ENCODE measurements around the gene RPS3.
"Not testable (repeated sequence)": the region's sequence is repeated elsewhere in the genome, so short reads cannot be mapped to it uniquely, and the experiment has no call there.

The RPS3 gene

GRCh38 chr11:75399344-75400145, at the start of gene RPS3:
Gene RPS3, plus strand, starts transcription at chr11:75399518. Its CDS starts 30 bp downstream, at chr11:75399548.
- peak; percentile 93 to 97 for DNase-seq

GRCh38 chr11:75349521-75350116, 49.7 kb upstream of the RPS3 start:
- DNase-seq = no peak

GRCh38 chr11:75350122-75350742, 49.1 kb upstream of the RPS3 start:
- no peak for DNase-seq

DNA sequence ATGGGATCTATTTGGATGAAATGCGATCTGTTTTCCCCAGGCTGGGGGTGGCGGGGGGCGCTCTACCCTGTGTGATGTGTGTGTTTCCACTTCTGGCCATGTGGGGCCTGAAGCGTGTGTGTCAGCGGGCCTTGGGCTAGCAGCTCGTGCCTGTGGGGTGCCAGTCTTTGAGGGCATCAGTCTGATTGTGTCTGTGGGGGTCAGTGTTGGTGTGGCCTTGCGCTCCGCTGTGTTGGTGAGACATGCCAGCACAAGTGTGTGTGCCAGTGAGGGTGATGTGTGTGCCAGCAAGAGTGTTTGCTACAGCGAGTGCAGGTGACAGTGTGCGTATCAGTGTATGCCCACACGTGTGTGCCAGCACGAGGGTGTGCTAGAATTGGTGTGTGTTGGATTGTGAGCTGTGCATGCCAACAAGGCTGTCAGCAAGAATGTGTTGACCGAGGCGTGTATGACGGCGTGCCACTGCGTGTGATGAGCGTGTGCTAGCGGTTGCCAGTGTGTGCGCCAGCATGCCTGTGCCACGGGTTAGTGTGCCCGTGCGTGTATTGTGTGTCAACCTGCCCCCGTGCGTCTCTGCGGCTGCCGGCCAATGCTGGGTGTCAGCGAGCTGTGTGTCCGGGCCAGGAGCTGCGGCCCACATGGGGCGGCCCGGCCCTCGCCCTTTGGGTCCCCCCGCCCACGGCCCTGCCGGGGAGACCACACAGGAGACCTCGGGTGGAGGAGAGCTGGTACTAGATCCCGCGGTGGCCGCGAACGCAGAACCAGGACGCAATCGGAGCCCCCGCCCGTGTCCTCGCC, 48.4 kb upstream of the RPS3 start:
- DNase-seq = peak in 1 of 2 experiments; percentile 51

DNA sequence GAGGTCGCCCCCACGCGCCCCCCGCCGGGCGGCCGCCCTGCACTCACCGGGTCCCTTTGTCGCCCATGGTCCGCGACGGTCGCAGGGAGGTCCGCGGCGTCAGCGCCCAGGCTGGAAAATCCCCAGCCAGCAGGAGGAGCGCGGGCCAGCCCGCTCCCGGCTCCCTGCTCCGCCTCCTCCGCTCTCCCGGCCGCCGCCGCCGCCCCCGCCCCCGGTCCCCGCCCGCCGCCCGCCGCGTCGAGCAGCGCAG, 47.9 kb upstream of the RPS3 start, which contains the start of gene ARRB1:
TSS of gene ARRB1 (minus strand) at position 121 of the 250 bp plus-strand sequence. CDS start at position 67, 54 bp downstream.
- DNase-seq = peak; percentile 43 to 46

GRCh38 chr11:75351791-75352587, 47.3 kb upstream of the RPS3 start:
- DNase-seq = peak; percentile 41 to 78

- DNase-seq = no peak
These were observed 46.6 kb upstream of the RPS3 start for GRCh38 chr11:75352588-75353206.

- DNase-seq = no peak
These were observed 44.3 kb upstream of the RPS3 start for GRCh38 chr11:75355051-75355450.

- no peak for DNase-seq
These were observed 42.7 kb upstream of the RPS3 start for GRCh38 chr11:75356613-75357012.

DNA sequence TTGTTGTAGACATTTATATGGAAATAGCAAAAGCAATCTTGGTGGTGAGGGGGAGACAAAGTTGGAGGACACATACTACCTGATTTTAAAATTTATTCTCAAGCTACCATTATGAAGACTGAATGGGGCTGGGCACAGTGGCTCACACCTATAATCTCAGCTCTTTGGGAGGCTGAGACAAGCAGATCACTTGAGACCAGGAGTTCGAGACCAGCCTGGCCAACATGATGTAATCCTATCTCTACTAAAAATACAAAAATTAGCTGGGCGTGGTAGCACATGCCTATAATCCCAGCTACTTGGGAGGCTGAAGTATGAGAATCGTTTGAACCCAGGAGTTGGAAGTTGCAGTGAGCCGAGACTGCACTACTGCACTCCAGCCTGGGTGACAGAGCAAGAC, 37.0 kb upstream of the RPS3 start:
- not testable (repeated sequence) for DNase-seq

DNA sequence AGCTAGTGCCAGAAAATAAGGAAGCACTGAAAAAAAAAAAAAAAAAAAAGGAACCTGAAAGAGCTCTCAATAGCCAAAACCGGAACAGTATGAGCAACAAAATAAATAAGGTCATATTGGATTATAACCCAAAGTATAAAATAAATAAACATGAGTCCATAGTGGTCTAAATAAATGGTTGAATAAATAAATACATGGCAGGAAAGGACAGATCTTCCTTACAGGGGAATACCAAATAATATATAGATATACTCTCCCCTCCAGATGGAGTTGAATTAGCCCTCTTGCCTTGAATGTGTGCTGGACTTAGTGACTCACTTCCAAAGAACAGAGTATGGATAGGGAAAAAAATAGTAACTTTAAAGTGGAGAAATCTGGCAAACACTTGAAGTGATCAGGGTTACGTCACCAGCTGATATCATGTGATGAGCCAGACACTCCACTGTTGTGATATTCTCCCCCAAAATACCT, 33.6 kb upstream of the RPS3 start:
- no peak for DNase-seq

DNA sequence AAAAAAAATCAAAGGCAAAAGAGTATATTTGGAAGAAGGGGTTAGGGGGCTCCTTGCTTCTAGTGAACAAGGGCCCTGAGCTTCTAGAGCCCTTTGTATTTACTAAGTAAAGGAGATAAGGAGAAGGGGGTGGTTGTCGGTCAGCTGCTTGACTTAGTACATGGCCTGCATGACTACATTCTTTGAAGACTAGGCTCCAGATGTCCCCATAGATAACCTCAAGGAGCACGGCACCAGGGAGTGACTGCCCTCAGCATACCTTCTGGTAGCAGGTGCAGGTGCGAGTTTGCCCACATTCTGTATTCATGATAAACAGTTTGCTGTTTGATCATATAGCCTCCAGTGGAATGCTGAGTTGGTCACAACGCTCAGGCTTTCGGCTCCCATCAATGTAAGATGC, 32.5 kb upstream of the RPS3 start:
- DNase-seq = not testable (repeated sequence)

GRCh38 chr11:75369560-75370255, 29.6 kb upstream of the RPS3 start:
- no peak for DNase-seq

DNA sequence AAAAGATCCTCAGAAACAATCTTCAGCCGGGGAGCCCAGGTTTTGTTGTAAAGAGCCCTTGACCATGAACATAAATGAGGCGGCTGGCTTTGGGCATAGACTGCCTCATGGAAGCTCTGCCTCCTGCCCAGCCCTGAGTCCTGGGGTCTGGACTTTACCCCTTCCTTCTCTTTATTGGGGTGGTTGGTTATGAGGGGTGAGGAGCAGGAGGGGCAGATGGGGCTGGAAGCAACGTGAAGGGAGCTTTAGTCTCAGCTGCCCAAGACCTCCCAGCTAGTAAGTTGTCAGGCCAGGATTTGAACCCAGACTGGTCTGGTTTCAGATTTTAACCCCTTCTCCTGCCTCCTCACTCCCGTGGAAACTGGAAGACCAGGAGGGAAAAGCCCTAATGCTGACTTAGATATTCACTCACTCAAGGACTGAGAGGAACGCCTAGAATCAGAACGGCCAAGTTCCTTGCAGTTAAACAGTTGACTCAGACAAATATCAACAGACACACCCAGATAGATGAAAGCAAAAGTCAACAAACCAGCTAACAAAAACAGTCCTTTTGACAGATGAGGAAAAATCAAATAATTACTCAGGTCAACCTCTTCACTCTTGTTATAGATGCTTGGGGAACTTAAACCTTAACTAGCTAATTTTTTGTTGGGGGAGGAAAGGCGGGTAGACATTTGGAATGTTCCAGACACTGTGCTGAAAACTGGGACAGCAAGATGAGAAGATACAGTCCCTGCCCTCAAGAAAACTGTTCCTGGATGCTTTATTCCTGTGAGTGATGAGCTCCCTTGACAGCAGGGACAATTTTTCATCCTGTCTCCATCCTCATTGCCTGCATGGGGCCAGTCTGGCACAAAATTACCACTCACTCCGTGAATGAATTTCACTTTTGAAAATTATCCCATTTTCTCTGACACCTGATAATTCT, 27.1 kb upstream of the RPS3 start:
- DNase-seq = peak; percentile 23 to 45

GRCh38 chr11:75373201-75373600, 26.1 kb upstream of the RPS3 start:
- no peak for DNase-seq

DNA sequence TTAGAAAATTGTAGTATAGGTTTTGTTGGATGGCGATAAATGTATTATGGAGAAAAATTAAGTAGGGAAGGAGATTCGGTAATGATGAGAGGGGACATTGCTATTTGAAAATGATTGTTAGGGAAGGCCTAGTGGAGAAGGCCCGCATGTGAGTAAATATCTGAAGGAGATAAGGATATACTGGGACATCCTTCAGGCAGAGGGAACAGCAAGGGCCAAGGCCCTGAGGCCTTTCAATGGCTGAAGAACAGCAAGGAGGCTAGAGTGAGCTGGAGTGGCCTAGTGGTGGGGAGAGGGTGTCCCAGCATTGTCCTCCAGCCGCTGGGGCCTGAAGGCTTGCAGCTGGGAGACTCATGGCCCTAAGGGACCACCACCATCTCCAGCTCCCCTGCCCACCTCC, 24.7 kb upstream of the RPS3 start:
- DNase-seq = no peak

GRCh38 chr11:75375626-75376025, 23.7 kb upstream of the RPS3 start:
- DNase-seq = peak in 1 of 2 experiments; percentile 7

GRCh38 chr11:75376175-75376574, 23.1 kb upstream of the RPS3 start:
- no peak for DNase-seq

DNA sequence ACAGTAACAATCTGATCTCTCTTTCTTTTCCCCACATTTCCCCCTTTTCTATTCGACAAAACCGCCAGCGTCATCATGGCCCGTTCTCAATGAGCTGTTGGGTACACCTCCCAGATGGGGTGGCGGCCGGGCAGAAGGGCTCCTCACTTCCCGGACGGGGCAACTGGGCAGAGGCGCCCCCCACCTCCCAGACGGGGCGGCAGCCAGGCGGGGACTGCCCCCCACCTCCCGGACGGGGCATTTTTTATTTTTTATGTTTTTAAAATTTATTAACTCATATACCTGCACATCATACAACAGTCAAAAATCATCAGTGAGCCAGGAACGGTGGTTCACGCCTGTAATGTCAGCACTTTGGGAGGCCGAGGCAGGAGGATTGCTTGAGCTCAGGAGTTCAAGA, 20.5 kb upstream of the RPS3 start:
- DNase-seq = not testable (repeated sequence)

GRCh38 chr11:75380245-75380644, 19.1 kb upstream of the RPS3 start:
- DNase-seq = no peak
